Gastroesophageal sphincter (tissue), 4 donors: Measurements from ENCODE around the gene LYZL2. TPM values are rescaled to one million over a fixed set of nuclear protein-coding genes. Genes with fewer than 3 reads are reported as not detected.
"Not testable (repeated sequence)": the region's sequence is repeated elsewhere in the genome, so short reads cannot be mapped to it uniquely, and the experiment has no call there.

Experiments
- ATAC-seq: fragments of 150-250 bp; one replicate; pipeline ENCODE4 v1.9.1; 2016; ENCODE audit warnings: mild to moderate bottlenecking, moderate library complexity
- H3K27ac ChIP-seq, 4 donors: fragments of 200-600 bp; sonication (generic) in 3 of 4; 1 replicate in 3 of 4; 2 replicates in 1 of 4; pipeline ENCODE4 v1.5.1; 2016 to 2019
- H3K27me3 ChIP-seq: fragments of 200-600 bp; sonication (generic); one replicate; pipeline ENCODE4 v1.5.1; 2019
- H3K36me3 ChIP-seq, 2 donors: fragments of 200-600 bp; sonication (generic); one replicate each; pipeline ENCODE4 v1.5.1; 2019; ENCODE audit warnings: control low read depth in 1 of 2
- H3K4me1 ChIP-seq, 3 donors: fragments of 200-600 bp; sonication (generic); 1 replicate in 2 of 3; 2 replicates in 1 of 3; pipeline ENCODE4 v1.5.1; 2016 to 2019; ENCODE audit warnings: control low read depth in 2 of 3
- H3K4me3 ChIP-seq, 2 donors: fragments of 200-600 bp; sonication (generic); one replicate each; pipeline ENCODE4 v1.5.1; 2019; ENCODE audit warnings: mild to moderate bottlenecking in 1 of 2, moderate library complexity in 1 of 2
- H3K9me3 ChIP-seq, 3 donors: fragments of 200-600 bp; sonication (generic); one replicate each; pipeline ENCODE4 v1.5.1; 2017 to 2019; ENCODE audit warnings: control low read depth in 2 of 3
- EP300 ChIP-seq: sonication (generic); formaldehyde crosslinking; IDR thresholded peaks from one replicate; pipeline ENCODE4 v1.6.1; 2017; ENCODE audit warnings: antibody characterized with exemption, mild to moderate bottlenecking
- POLR2A ChIP-seq, 2 donors: fragments of 450-650 bp; IDR thresholded peaks; one replicate each; pipeline ENCODE4 v1.6.1; 2017; ENCODE audit warnings: antibody characterized with exemption in 2 of 2, mild to moderate bottlenecking in 2 of 2, moderate library complexity in 1 of 2
- POLR2AphosphoS5 ChIP-seq: sonication (generic); formaldehyde crosslinking; IDR thresholded peaks from one replicate; pipeline ENCODE4 v1.6.1; 2017; ENCODE audit warnings: antibody characterized with exemption
- WGBS, 2 donors: methylation state at CpG; one replicate each; pipeline ENCODE4 v1.1.5; 2018; ENCODE audit warnings: low coverage in 1 of 2; 5-methylcytosine and 5-hydroxymethylcytosine counted together
- total RNA-seq, 4 donors: library from RNA; depleted of rRNA; stranded (reverse); fragments of >200 nt; gene quantifications; one replicate each; pipeline ENCODE4 v1.1.0, GENCODE V29; 2016
- TF ChIP-seq, protein P1 (sequence below), 4 experiments: fragments of 200-600 bp in 2 of 4; fragments of 450-650 bp in 2 of 4; sonication (generic) in 1 of 4; IDR thresholded peaks; one replicate each; pipeline ENCODE4 v1.5.1; 2017 to 2019; ENCODE audit warnings: antibody characterized with exemption in 4 of 4, mild to moderate bottlenecking in 2 of 4, moderate library complexity in 2 of 4

The LYZL2 gene
- total RNA-seq, 4 donors from 2014 or later = not detected

GRCh38 chr10:30596013-30596412 is 33.5 kb downstream of the LYZL2 start:
- H3K9me3 ChIP-seq = no peaks in the 10 kb centered on the region
- H3K36me3 ChIP-seq = no peaks in the 10 kb centered on the region
- no peak overlapping the region for H3K27ac ChIP-seq
- no peaks in the 10 kb centered on the region for H3K27me3 ChIP-seq
- ATAC-seq = no peak
- no peak overlapping the region for H3K4me3 ChIP-seq
- H3K4me1 ChIP-seq = no peaks in the 10 kb centered on the region
- no peak for TF ChIP-seq EP300
- TF ChIP-seq POLR2A (IDR thresholded peaks at IDR 0.05) = no peak
- no peak for TF ChIP-seq POLR2AphosphoS5
- TF ChIP-seq, protein P1, sequence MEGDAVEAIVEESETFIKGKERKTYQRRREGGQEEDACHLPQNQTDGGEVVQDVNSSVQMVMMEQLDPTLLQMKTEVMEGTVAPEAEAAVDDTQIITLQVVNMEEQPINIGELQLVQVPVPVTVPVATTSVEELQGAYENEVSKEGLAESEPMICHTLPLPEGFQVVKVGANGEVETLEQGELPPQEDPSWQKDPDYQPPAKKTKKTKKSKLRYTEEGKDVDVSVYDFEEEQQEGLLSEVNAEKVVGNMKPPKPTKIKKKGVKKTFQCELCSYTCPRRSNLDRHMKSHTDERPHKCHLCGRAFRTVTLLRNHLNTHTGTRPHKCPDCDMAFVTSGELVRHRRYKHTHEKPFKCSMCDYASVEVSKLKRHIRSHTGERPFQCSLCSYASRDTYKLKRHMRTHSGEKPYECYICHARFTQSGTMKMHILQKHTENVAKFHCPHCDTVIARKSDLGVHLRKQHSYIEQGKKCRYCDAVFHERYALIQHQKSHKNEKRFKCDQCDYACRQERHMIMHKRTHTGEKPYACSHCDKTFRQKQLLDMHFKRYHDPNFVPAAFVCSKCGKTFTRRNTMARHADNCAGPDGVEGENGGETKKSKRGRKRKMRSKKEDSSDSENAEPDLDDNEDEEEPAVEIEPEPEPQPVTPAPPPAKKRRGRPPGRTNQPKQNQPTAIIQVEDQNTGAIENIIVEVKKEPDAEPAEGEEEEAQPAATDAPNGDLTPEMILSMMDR (IDR thresholded peaks at IDR 0.05) = no peak
- WGBS, 2 donors = 63% methylated on average over 2 of the region's 6 CpGs; no CpG with 5 or more reads in 1 of the 2 donors

- Histone ChIP-seq H3K27ac (no peak overlapping the region), H3K27me3 (no peaks in the 10 kb centered on the region), H3K4me1 (no peaks in the 10 kb centered on the region), H3K4me3 (no peak overlapping the region), H3K36me3 (no peaks in the 10 kb centered on the region), H3K9me3 (no peaks in the 10 kb centered on the region)
- TF ChIP-seq, protein P1 (IDR thresholded peaks at IDR 0.05) = no peak
- no peak for TF ChIP-seq POLR2A (IDR thresholded peaks at IDR 0.05)
- TF ChIP-seq EP300 = no peak
- no peak for TF ChIP-seq POLR2AphosphoS5
- ATAC-seq = no peak
- WGBS, 2 donors = 72 to 74% methylated on average over 4 of the region's 4 CpGs
Observed at GRCh38 chr10:30594077-30594476, 35.5 kb downstream of the LYZL2 start.

DNA sequence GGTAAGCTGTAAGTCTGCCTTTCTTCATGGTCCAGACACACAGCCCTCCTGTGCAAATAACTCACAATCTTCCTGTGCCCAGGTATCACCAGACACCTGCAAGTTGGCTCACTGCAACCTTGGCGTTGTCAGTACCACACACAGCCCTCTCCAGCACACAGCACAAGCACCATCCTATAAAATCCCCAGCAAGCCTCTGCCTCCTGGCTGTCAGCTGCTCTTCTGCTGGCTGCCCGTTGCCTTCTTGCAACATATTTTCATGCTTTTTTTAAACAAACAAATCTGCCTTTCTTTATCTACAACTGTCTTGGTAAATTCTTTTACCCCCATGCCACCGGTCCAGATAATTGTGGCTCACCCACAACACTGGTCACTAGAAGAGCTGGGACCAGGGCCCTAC is 36.8 kb downstream of the LYZL2 start:
- H3K27ac ChIP-seq, H3K36me3 ChIP-seq, ATAC-seq, H3K4me1 ChIP-seq, H3K4me3 ChIP-seq, H3K27me3 ChIP-seq, H3K9me3 ChIP-seq: not testable (repeated sequence)
- WGBS, 2 donors = 50 to 93% methylated on average over 2 to 3 of the region's 3 CpGs

- TF ChIP-seq, protein P1 (IDR thresholded peaks at IDR 0.05) = peak; percentile 58 to 85 (median 78)
- no peak for TF ChIP-seq POLR2A (IDR thresholded peaks at IDR 0.05)
- H3K27ac ChIP-seq = no peak overlapping the region
Observed at GRCh38 chr10:30591249-30591670, 38.3 kb downstream of the LYZL2 start.

GRCh38 chr10:30589441-30589840 is 40.1 kb downstream of the LYZL2 start:
- no peak overlapping the region for H3K4me3 ChIP-seq
- no peak overlapping the region for H3K27ac ChIP-seq
- H3K4me1 ChIP-seq = peaks cover 0 to under 1% (median 0%) of the 10 kb centered on the region in 3 donors
- H3K27me3 ChIP-seq = no peaks in the 10 kb centered on the region
- no peak for ATAC-seq
- TF ChIP-seq EP300 = no peak
- TF ChIP-seq POLR2A (IDR thresholded peaks at IDR 0.05) = no peak
- TF ChIP-seq, protein P1 (IDR thresholded peaks at IDR 0.05) = no peak
- no peak for TF ChIP-seq POLR2AphosphoS5
- H3K9me3 ChIP-seq = no peaks in the 10 kb centered on the region
- WGBS, 2 donors = 56 to 77% methylated on average over 4 to 7 of the region's 7 CpGs
- H3K36me3 ChIP-seq = no peaks in the 10 kb centered on the region

More at GRCh38 chr10:30591249-30591670, 38.3 kb downstream of the LYZL2 start:
- no peaks in the 10 kb centered on the region for H3K27me3 ChIP-seq
- peak; percentile 65 for ATAC-seq
- H3K9me3 ChIP-seq = no peaks in the 10 kb centered on the region
- no peak overlapping the region for H3K4me3 ChIP-seq
- no peaks in the 10 kb centered on the region for H3K4me1 ChIP-seq
- 0% methylated on average over 3 to 4 of the region's 5 CpGs for WGBS, 2 donors
- H3K36me3 ChIP-seq = no peaks in the 10 kb centered on the region
